ENCODE measurements around the gene C2CD2L.

GRCh38 chr11:119149018-119149785 lies 42.1 kb downstream of the C2CD2L start, which contains the start of gene ABCG4:
- TF ChIP-seq ZFP30 (CRISPR knock-in tag; IDR thresholded peaks at IDR 0.05) (no peak), ZFP3 (CRISPR knock-in tag; IDR thresholded peaks at IDR 0.05) (no peak), BACH2 (CRISPR knock-in tag; IDR thresholded peaks at IDR 0.05; ENCODE audit: borderline replicate concordance) (no peak), OSR1 (CRISPR knock-in tag; IDR thresholded peaks at IDR 0.05) (no peak), PATZ1 (CRISPR knock-in tag; IDR thresholded peaks at IDR 0.05; ENCODE audit: borderline replicate concordance) (no peak), TCF4 (CRISPR knock-in tag; IDR thresholded peaks at IDR 0.05; ENCODE audit: borderline replicate concordance) (no peak), CREB5 (CRISPR knock-in tag; IDR thresholded peaks at IDR 0.05; ENCODE audit: low read depth) (no peak), ARNTL (CRISPR knock-in tag; IDR thresholded peaks at IDR 0.05; ENCODE audit: borderline replicate concordance, low read depth) (no peak), TOX (CRISPR knock-in tag; IDR thresholded peaks at IDR 0.05; ENCODE audit: borderline replicate concordance) (no peak), RARB (CRISPR knock-in tag; IDR thresholded peaks at IDR 0.05) (no peak), ISL1 (CRISPR knock-in tag; IDR thresholded peaks at IDR 0.05) (no peak), GLIS3 (CRISPR knock-in tag; IDR thresholded peaks at IDR 0.05) (no peak), ZNF70 (CRISPR knock-in tag; IDR thresholded peaks at IDR 0.05) (no peak), ESRRG (CRISPR knock-in tag; IDR thresholded peaks at IDR 0.05) (no peak)
